ENCODE measurements around the gene RNF144A. TPM values are rescaled to one million over a fixed set of nuclear protein-coding genes. Genes with fewer than 3 reads are reported as not detected.

The RNF144A gene
- total RNA-seq, 2 donors from 2014 or later: 20.7 to 21.2 TPM

GRCh38 chr2:7075834-7076233 is 158.6 kb downstream of the RNF144A start:
- ATAC-seq: no peak
- intact Hi-C loops (cut with DNase I, micrococcal nuclease): no loop called here
- DNase-seq: no peak

GRCh38 chr2:7077660-7078267 is 160.6 kb downstream of the RNF144A start:
- intact Hi-C loops (cut with DNase I, micrococcal nuclease): no loop called here
- DNase-seq: no peak
- no peak for ATAC-seq

GRCh38 chr2:7083580-7084509 is 166.6 kb downstream of the RNF144A start:
- ATAC-seq (peak; percentile 36), DNase-seq (no peak)
- intact Hi-C loops (cut with DNase I, micrococcal nuclease): no loop called here

GRCh38 chr2:7084601-7085000 is 167.4 kb downstream of the RNF144A start:
- ATAC-seq: no peak
- intact Hi-C loops (cut with DNase I, micrococcal nuclease): no loop called here
- DNase-seq: no peak

- no peak for DNase-seq
- no peak for ATAC-seq
- intact Hi-C loops (cut with DNase I, micrococcal nuclease): no loop called here
Observed at GRCh38 chr2:7089284-7089683, 172.1 kb downstream of the RNF144A start.

GRCh38 chr2:7089898-7090510 is 172.8 kb downstream of the RNF144A start:
- no peak for ATAC-seq
- no peak for DNase-seq
- intact Hi-C loops (cut with DNase I, micrococcal nuclease): no loop called here

GRCh38 chr2:7093376-7093775 is 176.2 kb downstream of the RNF144A start:
- DNase-seq (no peak), ATAC-seq (no peak)
- intact Hi-C loops (cut with DNase I, micrococcal nuclease): no loop called here

Other genes starting within 250 kb of the RNF144A start
- 10 to 100 TPM in 1 of 2 donors, 1 to 10 TPM in 1; 4.6 to 12.0 TPM for gene CMPK2, start 51.5 kb upstream of the RNF144A start, total RNA-seq
- gene RSAD2, start 39.6 kb upstream of the RNF144A start, total RNA-seq: 10 to 100 TPM in 1 of 2 donors, 1 to 10 TPM in 1; 7.8 to 10.9 TPM

Measured in left colon (tissue), 2 donors.